ENCODE measurements around the gene IGSF9.

GRCh38 chr1:159980076-159980475 is 34.7 kb upstream of the IGSF9 start:
- TF ChIP-seq EZH2 (IDR thresholded peaks at IDR 0.05; ENCODE audit: low read length, unreplicated experiment) (no peak), CTCF (conservative IDR thresholded peaks at IDR 0.05; ENCODE audit: low read depth, low read length) (no peak), EZH2phosphoT487 (IDR thresholded peaks at IDR 0.05; ENCODE audit: borderline replicate concordance, low read length) (no peak)

Measured in PC-3 (cell line).